Stimulated activated naive CD4-positive, alpha-beta T cell (primary cell): Measurements from ENCODE around the gene CFAP221.

Experiments used
- DNase-seq, 6 experiments: peaks; one replicate each; lab custom pipeline; 2025; lab: John Stamatoyannopoulos, UW

Gene CFAP221

DNA sequence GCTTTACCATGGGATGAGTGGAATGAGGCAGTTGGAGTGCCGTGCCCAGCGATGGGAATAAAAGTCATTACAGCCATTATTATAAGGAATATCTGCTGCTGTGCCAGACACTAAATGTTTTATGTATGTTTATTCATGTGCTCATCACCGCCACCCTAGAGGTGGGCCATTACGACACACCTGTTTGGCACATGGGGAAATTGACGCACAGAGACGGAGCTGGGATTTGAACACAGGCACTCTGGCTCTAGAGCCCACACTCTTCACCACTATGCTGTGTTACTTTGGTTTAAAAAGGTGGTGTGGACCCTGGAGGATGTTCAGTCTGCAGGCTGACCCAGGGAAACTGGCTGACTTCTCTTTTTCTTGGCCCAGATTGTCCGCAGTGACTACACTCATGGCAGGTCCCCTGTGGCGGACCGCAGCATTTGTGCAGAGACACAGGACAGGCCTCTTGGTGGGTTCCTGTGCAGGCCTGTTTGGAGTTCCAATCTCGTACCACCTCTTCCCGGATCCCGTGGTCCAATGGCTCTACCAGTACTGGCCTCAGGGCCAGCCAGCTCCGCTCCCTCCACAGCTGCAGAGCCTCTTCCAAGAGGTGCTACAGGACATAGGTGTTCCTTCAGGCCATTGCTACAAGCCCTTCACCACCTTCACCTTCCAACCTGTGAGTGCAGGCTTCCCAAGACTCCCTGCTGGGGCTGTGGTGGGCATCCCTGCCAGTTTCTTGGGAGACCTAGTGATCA lies 136.4 kb downstream of the CFAP221 start:
- no peak for DNase-seq

- DNase-seq = no peak
Observed at GRCh38 chr2:119681203-119681867, 137.1 kb downstream of the CFAP221 start.

GRCh38 chr2:119681868-119682220 lies 137.6 kb downstream of the CFAP221 start:
- DNase-seq = no peak

DNA sequence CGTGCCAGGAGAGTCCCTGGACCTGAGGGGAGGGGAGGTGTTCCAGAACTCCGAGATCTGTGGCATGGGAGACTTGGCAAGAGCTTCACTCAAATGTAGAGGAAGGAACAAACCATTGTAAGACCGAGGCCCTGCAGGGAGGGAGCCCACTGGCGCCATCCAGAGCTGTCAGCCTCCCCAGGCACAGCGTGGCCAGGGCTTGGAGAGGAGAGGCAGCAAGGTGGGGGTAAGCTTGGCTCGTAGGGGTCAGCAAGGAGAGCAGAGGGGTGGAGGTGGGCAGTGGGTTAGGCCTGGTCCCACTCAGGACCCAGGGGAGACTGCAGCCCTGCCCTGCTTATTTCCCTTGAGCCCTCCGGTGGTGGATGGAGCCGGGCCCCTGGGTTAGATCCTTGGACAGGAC lies 138.3 kb downstream of the CFAP221 start:
- DNase-seq = no peak

DNA sequence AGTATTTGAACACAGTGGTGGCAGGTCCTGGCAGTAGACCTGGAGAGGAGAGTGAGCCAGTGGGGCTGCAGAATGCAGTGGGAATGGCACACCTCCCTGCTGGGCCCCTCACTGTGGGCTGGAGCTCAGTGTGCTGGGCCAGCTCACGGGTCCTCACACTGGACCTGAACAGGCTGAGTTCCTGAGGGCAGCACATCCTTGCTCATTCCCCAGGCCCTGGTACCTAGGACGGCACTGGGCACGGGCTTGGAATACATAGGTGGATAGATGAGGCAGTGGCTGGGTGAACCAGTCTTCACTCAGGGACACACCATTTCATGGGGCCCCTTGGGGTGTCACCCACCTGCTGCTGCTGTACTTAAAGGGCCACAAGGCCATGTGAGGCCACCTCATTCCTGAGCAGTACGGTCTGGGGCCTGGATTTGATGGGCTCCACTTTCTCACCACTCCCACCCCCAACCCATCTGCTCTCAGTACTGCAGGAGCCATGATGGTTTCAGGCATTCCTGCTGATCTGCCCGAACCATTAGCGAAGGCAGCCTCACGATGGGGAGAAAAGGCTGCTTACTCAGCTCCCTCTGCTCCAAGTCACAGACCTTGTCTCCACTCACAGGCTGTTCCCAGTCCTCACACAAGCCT lies 138.9 kb downstream of the CFAP221 start:
- DNase-seq = no peak

GRCh38 chr2:119683713-119684443 lies 139.6 kb downstream of the CFAP221 start:
- no peak for DNase-seq

GRCh38 chr2:119684518-119684917 lies 140.3 kb downstream of the CFAP221 start:
- no peak for DNase-seq

DNA sequence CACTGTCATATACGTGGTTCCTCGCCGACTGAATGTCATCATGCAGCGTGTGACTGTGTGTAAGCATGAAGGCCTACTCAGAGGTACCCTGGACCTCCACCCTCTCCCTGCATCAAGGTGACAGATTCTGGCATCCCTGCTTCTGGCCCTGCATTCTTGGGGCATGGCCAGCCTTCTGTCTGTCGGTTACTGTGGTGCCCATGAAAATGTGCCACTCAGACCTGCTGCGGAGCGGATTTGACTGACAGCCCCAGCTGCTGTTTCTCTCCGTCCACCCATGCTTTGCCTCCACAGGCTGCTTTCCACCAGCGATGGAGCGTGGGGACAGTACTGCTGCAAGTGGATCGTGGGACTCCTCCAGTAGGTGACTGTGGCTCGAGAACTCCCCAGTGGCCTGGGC lies 144.4 kb downstream of the CFAP221 start:
- no peak for DNase-seq

DNA sequence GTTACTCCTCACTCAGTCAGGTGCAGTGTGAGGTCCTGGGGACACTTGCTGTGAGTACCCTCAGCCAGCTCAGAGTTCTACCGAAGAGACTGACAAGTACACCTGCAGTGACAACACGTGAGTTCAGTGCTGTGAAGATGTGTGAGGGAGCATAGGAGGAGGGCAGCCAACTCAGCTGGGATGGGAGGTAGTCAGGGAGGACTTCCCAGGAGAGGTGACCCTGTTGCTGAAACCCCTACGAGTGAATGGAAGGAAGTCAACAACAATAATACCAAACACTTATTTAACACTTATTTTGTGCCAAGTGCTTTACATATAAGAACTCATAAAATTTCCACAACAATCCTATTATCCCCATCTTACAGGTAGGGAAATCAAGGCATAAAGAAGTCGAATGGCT lies 145.0 kb downstream of the CFAP221 start:
- DNase-seq = no peak

DNA sequence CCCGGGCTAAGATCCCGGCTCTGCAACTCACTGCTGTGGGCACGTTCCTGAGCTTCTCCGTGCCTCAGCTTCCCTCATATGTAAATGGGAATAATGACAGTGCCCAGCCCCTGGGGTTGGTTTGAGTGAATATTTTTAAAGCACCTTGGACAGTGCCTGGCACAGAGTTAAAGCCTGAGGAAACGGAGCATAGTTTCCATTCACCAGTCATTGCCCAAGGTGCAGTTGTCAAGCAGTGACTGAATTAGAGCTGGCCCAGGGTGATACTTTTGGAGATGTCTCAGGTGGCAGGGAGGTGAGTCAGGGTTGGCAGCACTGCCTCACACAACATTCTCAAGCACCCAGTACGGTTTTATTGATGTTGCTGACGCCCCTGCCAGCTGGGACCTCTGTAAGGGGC lies 146.9 kb downstream of the CFAP221 start:
- DNase-seq = no peak

- no peak for DNase-seq
Observed at GRCh38 chr2:119691651-119692245, 147.5 kb downstream of the CFAP221 start.

GRCh38 chr2:119692310-119692709 lies 148.1 kb downstream of the CFAP221 start:
- no peak for DNase-seq

GRCh38 chr2:119692954-119693353 lies 148.7 kb downstream of the CFAP221 start:
- no peak for DNase-seq

GRCh38 chr2:119693567-119693966 lies 149.3 kb downstream of the CFAP221 start:
- DNase-seq = no peak

DNA sequence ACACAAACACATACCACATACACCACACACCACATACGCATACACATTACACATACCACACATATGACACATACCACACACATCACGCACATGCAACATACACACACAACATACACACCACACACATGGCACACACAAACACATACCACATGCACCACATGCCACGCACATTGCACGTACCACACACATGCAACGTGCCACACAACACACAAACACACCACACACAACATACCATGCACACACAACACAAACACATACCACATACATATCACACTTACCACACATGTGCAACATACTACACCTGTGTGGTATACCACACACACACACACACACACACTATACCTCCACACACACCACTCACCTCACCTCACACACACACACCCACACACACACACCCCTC lies 149.7 kb downstream of the CFAP221 start:
- no peak for DNase-seq

DNA sequence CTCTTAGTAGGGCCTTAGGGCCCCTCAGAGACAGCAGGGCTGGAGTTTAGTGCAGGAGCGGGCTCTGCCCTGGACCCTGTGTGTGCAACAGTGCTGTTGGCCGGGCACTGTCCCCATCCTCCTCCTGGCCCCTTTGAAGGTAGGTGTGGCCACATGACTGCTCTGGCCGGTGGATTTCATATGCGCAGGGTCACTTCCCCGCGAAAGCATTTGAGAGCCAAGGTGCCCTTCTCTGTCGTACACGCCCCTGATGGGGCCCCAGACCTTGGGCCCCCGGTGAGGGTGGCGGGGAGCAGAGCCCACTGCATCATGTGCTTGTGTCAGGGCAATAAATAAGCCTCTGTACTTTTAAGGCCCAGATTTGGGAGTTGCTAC lies 150.2 kb downstream of the CFAP221 start:
- no peak for DNase-seq

DNA sequence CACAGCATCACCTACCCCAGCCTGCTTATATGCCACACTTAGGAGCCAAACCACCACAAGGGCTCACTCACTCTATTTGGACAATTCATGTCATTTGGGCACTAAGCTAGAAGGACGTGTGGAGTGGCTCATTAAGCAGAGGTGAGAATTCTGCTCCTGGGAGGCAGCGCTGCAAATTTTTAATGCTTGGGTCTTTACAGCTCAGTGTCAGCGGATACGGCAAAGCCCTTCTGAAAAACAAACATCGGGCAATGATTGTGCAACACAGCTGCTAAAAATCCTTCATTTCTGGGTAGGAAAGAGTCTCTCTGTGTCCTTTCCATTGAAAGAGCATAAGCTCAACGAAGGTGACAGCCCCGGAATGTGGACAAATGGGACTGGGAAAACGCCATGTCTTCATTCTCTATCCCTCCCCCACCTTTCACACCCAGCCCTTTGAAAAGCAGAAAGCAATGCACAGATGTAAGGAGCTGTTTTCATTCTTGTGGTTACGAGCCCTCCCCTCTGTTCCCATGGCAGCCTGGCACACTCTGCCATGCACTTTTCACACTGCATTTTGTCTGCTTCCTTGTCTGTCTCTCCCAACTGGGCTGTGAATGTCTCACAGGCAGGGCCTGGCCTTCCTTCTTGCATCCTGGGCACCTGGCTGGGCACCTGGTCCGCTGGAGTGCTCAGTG lies 150.7 kb downstream of the CFAP221 start:
- DNase-seq = peak; percentile 29 to 73 (median 53)

GRCh38 chr2:119696005-119696404 lies 151.8 kb downstream of the CFAP221 start:
- DNase-seq = no peak

- no peak for DNase-seq
Observed at GRCh38 chr2:119696494-119697030, 152.3 kb downstream of the CFAP221 start.

GRCh38 chr2:119697290-119698020 lies 153.2 kb downstream of the CFAP221 start:
- DNase-seq = peak in 4 of 6 experiments; percentile 3 to 22 (median 14)

GRCh38 chr2:119698246-119698645 lies 154.0 kb downstream of the CFAP221 start:
- peak in 2 of 6 experiments; percentile 9 to 23 for DNase-seq
